Neural cell (in vitro differentiated cells): ENCODE measurements around the gene PEMT.

Experiments used
- EP300 ChIP-seq: fragments of 450-650 bp; conservative IDR thresholded peaks from 2 replicates; pipeline ENCODE4 v1.6.1; 2014; ENCODE audit warnings: antibody characterized with exemption, mild to moderate bottlenecking, moderate library complexity; ENCODE audit not compliant: poor library complexity, severe bottlenecking
- RAD21 ChIP-seq: fragments of 450-650 bp; conservative IDR thresholded peaks from 2 replicates; pipeline ENCODE4 v1.6.1; 2014; ENCODE audit warnings: antibody characterized with exemption, mild to moderate bottlenecking, moderate library complexity
- TAF1 ChIP-seq: IDR thresholded peaks from 2 replicates; pipeline ENCODE4 v1.6.1; 2012; ENCODE audit warnings: low read depth

- TF ChIP-seq EP300 (no peak), TAF1 (no peak), RAD21 (no peak)
Observed at GRCh38 chr17:17520599-17521232, 70.8 kb downstream of the PEMT start.
